ENCODE measurements around the gene RUNDC1. TPM values are rescaled to one million over a fixed set of nuclear protein-coding genes. Genes with fewer than 3 reads are reported as not detected.
A peak's percentile ranks its signal among the peaks of the same experiment; 100 is the strongest.

RUNDC1 gene
- total and polyA plus RNA-seq, 2 experiments from 2014 or later = 6.1 to 11.9 TPM

- TF ChIP-seq ZNF462 (CRISPR knock-in tag; IDR thresholded peaks at IDR 0.05) = no peak
- TF ChIP-seq ZNF114 (CRISPR knock-in tag; IDR thresholded peaks at IDR 0.05) = no peak
- no peak for TF ChIP-seq JUNB (IDR thresholded peaks at IDR 0.05; ENCODE audit: unreplicated experiment)
- TF ChIP-seq EZH2phosphoT487 (IDR thresholded peaks at IDR 0.05; ENCODE audit: unreplicated experiment) = no peak
Measured at GRCh38 chr17:43010667-43011308, 30.4 kb downstream of the RUNDC1 start (continued).

- no peaks in the 10 kb centered on the region for H3F3A ChIP-seq (replicated peaks; ENCODE audit: low read depth)
- no peaks in the 10 kb centered on the region for H4K20me1 ChIP-seq (replicated peaks; ENCODE audit: insufficient read depth)
- no peak overlapping the region for H3K4me2 ChIP-seq
- Mint-ChIP-seq H3K27me3 (ENCODE audit: insufficient read depth, low read depth, poor library complexity) (peaks cover 5% of the 10 kb centered on the region), H3K4me1 (peaks cover 35% of the 10 kb centered on the region), H3K9me3 (no peaks in the 10 kb centered on the region), H3K36me3 (ENCODE audit: low read depth) (peaks cover 26% of the 10 kb centered on the region), H3K27ac (peak overlapping the region; percentile 67; the same call in 1 of the 2 replicates), H3K4me3 (no peak overlapping the region)
- no peaks in the 10 kb centered on the region for H3K27me3 ChIP-seq (ENCODE audit: insufficient read depth)
- no peaks in the 10 kb centered on the region for H3K9me2 ChIP-seq (ENCODE audit: insufficient read depth)
- no peak overlapping the region for H2AFZ ChIP-seq
- ATAC-seq (no peak), DNase-seq (ENCODE audit: low spot score) (no peak)
- H3K27ac ChIP-seq (ENCODE audit: low read depth) = no peak overlapping the region
- H3K79me2 ChIP-seq (replicated peaks; ENCODE audit: insufficient read depth) = no peaks in the 10 kb centered on the region
- peaks cover 12% of the 10 kb centered on the region for H3K4me1 ChIP-seq (ENCODE audit: insufficient read depth)
- H3K36me3 ChIP-seq (ENCODE audit: insufficient read depth) = peaks cover 6% of the 10 kb centered on the region; the same call in 1 of the 2 replicates
- H3K4me3 ChIP-seq = no peak overlapping the region
- no peak for TF ChIP-seq REST (IDR thresholded peaks at IDR 0.05; ENCODE audit: unreplicated experiment)
Measured at GRCh38 chr17:43011728-43012472, 31.5 kb downstream of the RUNDC1 start.

All from GM23338 (cell line).